OCI-LY1 (cell line): ENCODE data around the gene ASCL5.

Experiments
- H2AFZ ChIP-seq: fragments of 200-600 bp; sonication (generic), shearing (Covaris generic); 2 replicates; pipeline ENCODE4 v1.6.0; 2014; ENCODE audit warnings: antibody characterized with exemption, mild to moderate bottlenecking, low read length
- H3F3A ChIP-seq: fragments of 200-600 bp; sonication (generic), shearing (Covaris generic); 2 replicates; pipeline ENCODE4 v1.6.0; 2014; ENCODE audit warnings: mild to moderate bottlenecking, antibody characterized with exemption, low read length, moderate library complexity; ENCODE audit not compliant: insufficient read depth
- H3K27ac ChIP-seq: fragments of 200-600 bp; sonication (generic); 2 replicates; pipeline ENCODE4 v1.5.1; 2014; ENCODE audit warnings: low read length, mixed run types, mild to moderate bottlenecking, low read depth; ENCODE audit not compliant: poor library complexity, severe bottlenecking
- H3K27me3 ChIP-seq: fragments of 200-600 bp; sonication (generic); 2 replicates; pipeline ENCODE4 v1.6.0; 2014; ENCODE audit warnings: antibody characterized with exemption, mild to moderate bottlenecking, low read length, moderate library complexity; ENCODE audit not compliant: insufficient read depth
- H3K36me3 ChIP-seq: fragments of 200-600 bp; sonication (generic); 2 replicates; pipeline ENCODE4 v1.6.1; 2014; ENCODE audit warnings: mild to moderate bottlenecking, antibody characterized with exemption, low read length, moderate library complexity, mixed read lengths; ENCODE audit not compliant: insufficient read depth
- H3K4me1 ChIP-seq: fragments of 200-600 bp; sonication (generic); 2 replicates; pipeline ENCODE4 v1.5.1; 2014; ENCODE audit warnings: mild to moderate bottlenecking, low read length, moderate library complexity; ENCODE audit not compliant: insufficient read depth, severe bottlenecking
- H3K4me2 ChIP-seq: fragments of 200-600 bp; sonication (generic), shearing (Covaris generic); 2 replicates; pipeline ENCODE4 v1.6.1; 2014; ENCODE audit warnings: low read length
- H3K4me3 ChIP-seq: fragments of 200-600 bp; sonication (generic); 2 replicates; pipeline ENCODE4 v1.5.1; 2014; ENCODE audit warnings: low read length, low read depth, mild to moderate bottlenecking, mixed read lengths; ENCODE audit not compliant: poor library complexity, severe bottlenecking
- H3K79me2 ChIP-seq: fragments of 200-600 bp; shearing (Covaris generic); 2 replicates; pipeline ENCODE4 v1.6.1; 2016; ENCODE audit warnings: mixed run types, low read length, mixed read lengths; ENCODE audit not compliant: insufficient read depth
- H3K9ac ChIP-seq: fragments of 200-600 bp; sonication (generic), shearing (Covaris generic); 2 replicates; pipeline ENCODE4 v1.6.1; 2014; ENCODE audit warnings: mild to moderate bottlenecking, low read length, mixed read lengths
- H3K9me2 ChIP-seq: fragments of 200-600 bp; sonication (generic), shearing (Covaris generic); 2 replicates; pipeline ENCODE4 v1.6.1; 2014; ENCODE audit warnings: low read depth, mild to moderate bottlenecking, low read length, mixed read lengths
- H3K9me3 ChIP-seq: fragments of 200-600 bp; shearing (Covaris generic); 2 replicates; pipeline ENCODE4 v1.6.1; 2014; ENCODE audit warnings: low read length, mixed read lengths
- H4K20me1 ChIP-seq: fragments of 200-600 bp; sonication (generic), shearing (Covaris generic); 2 replicates; pipeline ENCODE4 v1.6.0; 2016; ENCODE audit warnings: mild to moderate bottlenecking, low read length; ENCODE audit not compliant: insufficient read depth
- EZH2 ChIP-seq: fragments of 200-600 bp; sonication (generic), shearing (Covaris generic); IDR thresholded peaks from 2 replicates; pipeline ENCODE4 v1.8.0; 2017; ENCODE audit warnings: borderline replicate concordance, mixed run types, mild to moderate bottlenecking, antibody characterized with exemption, low read length, moderate library complexity, mixed read lengths
- TF ChIP-seq, protein P1 (sequence below): fragments of 200-600 bp; sonication (generic), shearing (Covaris generic); IDR thresholded peaks from 2 replicates; pipeline ENCODE4 v1.5.1; 2017; ENCODE audit warnings: mild to moderate bottlenecking, antibody characterized with exemption, low read length, moderate library complexity, mixed read lengths

Gene ASCL5

GRCh38 chr1:201122321-201122957 lies 4.5 kb downstream of the ASCL5 start:
- H3K36me3 ChIP-seq, result no peaks in the 10 kb centered on the region
- H3K4me1 ChIP-seq, result no peaks in the 10 kb centered on the region
- H3K4me2 ChIP-seq, result no peak overlapping the region
- no peaks in the 10 kb centered on the region for H3K79me2 ChIP-seq
- H3F3A ChIP-seq, result no peaks in the 10 kb centered on the region
- no peaks in the 10 kb centered on the region for H3K27me3 ChIP-seq
- no peak overlapping the region for H2AFZ ChIP-seq
- H3K9me3 ChIP-seq, result no peaks in the 10 kb centered on the region
- no peak overlapping the region for H3K9ac ChIP-seq
- H3K4me3 ChIP-seq, result no peak overlapping the region
- no peaks in the 10 kb centered on the region for H3K9me2 ChIP-seq
- TF ChIP-seq, protein P1, sequence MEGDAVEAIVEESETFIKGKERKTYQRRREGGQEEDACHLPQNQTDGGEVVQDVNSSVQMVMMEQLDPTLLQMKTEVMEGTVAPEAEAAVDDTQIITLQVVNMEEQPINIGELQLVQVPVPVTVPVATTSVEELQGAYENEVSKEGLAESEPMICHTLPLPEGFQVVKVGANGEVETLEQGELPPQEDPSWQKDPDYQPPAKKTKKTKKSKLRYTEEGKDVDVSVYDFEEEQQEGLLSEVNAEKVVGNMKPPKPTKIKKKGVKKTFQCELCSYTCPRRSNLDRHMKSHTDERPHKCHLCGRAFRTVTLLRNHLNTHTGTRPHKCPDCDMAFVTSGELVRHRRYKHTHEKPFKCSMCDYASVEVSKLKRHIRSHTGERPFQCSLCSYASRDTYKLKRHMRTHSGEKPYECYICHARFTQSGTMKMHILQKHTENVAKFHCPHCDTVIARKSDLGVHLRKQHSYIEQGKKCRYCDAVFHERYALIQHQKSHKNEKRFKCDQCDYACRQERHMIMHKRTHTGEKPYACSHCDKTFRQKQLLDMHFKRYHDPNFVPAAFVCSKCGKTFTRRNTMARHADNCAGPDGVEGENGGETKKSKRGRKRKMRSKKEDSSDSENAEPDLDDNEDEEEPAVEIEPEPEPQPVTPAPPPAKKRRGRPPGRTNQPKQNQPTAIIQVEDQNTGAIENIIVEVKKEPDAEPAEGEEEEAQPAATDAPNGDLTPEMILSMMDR, result no peak
- TF ChIP-seq EZH2, result no peak
- no peaks in the 10 kb centered on the region for H4K20me1 ChIP-seq
- H3K27ac ChIP-seq, result no peak overlapping the region

GRCh38 chr1:201119206-201120197 lies 7.5 kb downstream of the ASCL5 start:
- TF ChIP-seq, protein P1, result peak; percentile 78
- TF ChIP-seq EZH2, result no peak
- Histone ChIP-seq H2AFZ (no peak overlapping the region), H3K9me2 (no peaks in the 10 kb centered on the region), H4K20me1 (no peaks in the 10 kb centered on the region), H3K9me3 (no peaks in the 10 kb centered on the region), H3F3A (no peaks in the 10 kb centered on the region), H3K4me2 (no peak overlapping the region), H3K4me1 (no peaks in the 10 kb centered on the region), H3K4me3 (no peak overlapping the region), H3K27me3 (no peaks in the 10 kb centered on the region), H3K9ac (no peak overlapping the region), H3K36me3 (no peaks in the 10 kb centered on the region), H3K27ac (no peak overlapping the region), H3K79me2 (no peaks in the 10 kb centered on the region)

- H3K9me3 ChIP-seq, result no peaks in the 10 kb centered on the region
- no peak overlapping the region for H3K27ac ChIP-seq
- no peaks in the 10 kb centered on the region for H3K4me1 ChIP-seq
- no peaks in the 10 kb centered on the region for H3K79me2 ChIP-seq
- TF ChIP-seq, protein P1, result no peak
- no peak for TF ChIP-seq EZH2
- H2AFZ ChIP-seq, result no peak overlapping the region
- no peaks in the 10 kb centered on the region for H3K9me2 ChIP-seq
- H3K4me2 ChIP-seq, result no peak overlapping the region
- H3K9ac ChIP-seq, result no peak overlapping the region
- H3F3A ChIP-seq, result no peaks in the 10 kb centered on the region
- no peaks in the 10 kb centered on the region for H3K36me3 ChIP-seq
- no peaks in the 10 kb centered on the region for H3K27me3 ChIP-seq
- no peaks in the 10 kb centered on the region for H4K20me1 ChIP-seq
- H3K4me3 ChIP-seq, result no peak overlapping the region
Measured at GRCh38 chr1:201116091-201116490, 10.9 kb downstream of the ASCL5 start.
